Loucy (cell line): ENCODE results near the gene MED13L.

Experiments used
- H2AFZ ChIP-seq: fragments of 200-600 bp; sonication (generic); 2 replicates; pipeline ENCODE4 v1.6.0; 2016; ENCODE audit warnings: antibody characterized with exemption, mild to moderate bottlenecking, low read length, moderate library complexity
- H3F3A ChIP-seq: fragments of 200-600 bp; 2 replicates; pipeline ENCODE4 v1.6.0; 2016; ENCODE audit warnings: antibody characterized with exemption, low read depth, mild to moderate bottlenecking
- H3K27me3 ChIP-seq: fragments of 200-600 bp; sonication (generic); 2 replicates; pipeline ENCODE4 v1.6.1; 2014; ENCODE audit warnings: low read length, mild to moderate bottlenecking; ENCODE audit not compliant: insufficient read depth, poor library complexity, severe bottlenecking
- H3K36me3 ChIP-seq: fragments of 200-600 bp; sonication (generic); 2 replicates; pipeline ENCODE4 v1.6.1; 2016; ENCODE audit warnings: low read length; ENCODE audit not compliant: insufficient read depth
- H3K4me1 ChIP-seq: fragments of 200-600 bp; sonication (generic); 2 replicates; pipeline ENCODE4 v1.5.1; 2014; ENCODE audit warnings: low read length, mild to moderate bottlenecking; ENCODE audit not compliant: insufficient read depth, poor library complexity, severe bottlenecking
- H3K4me2 ChIP-seq: fragments of 200-600 bp; sonication (generic); 2 replicates; pipeline ENCODE4 v1.6.0; 2014; ENCODE audit warnings: antibody characterized with exemption, low read length, low read depth, mild to moderate bottlenecking; ENCODE audit not compliant: poor library complexity, severe bottlenecking
- H3K4me3 ChIP-seq: fragments of 200-600 bp; sonication (generic); 2 replicates; pipeline ENCODE4 v1.5.1; 2014; ENCODE audit warnings: low read length, mild to moderate bottlenecking, mixed read lengths; ENCODE audit not compliant: poor library complexity, severe bottlenecking
- H3K79me2 ChIP-seq: fragments of 200-600 bp; sonication (generic); 2 replicates; pipeline ENCODE4 v1.6.1; 2014; ENCODE audit warnings: low read length; ENCODE audit not compliant: insufficient read depth
- H3K9ac ChIP-seq: fragments of 200-600 bp; sonication (generic); 2 replicates; pipeline ENCODE4 v1.6.0; 2014; ENCODE audit warnings: mild to moderate bottlenecking, low read depth, low read length, moderate library complexity; ENCODE audit not compliant: poor library complexity, severe bottlenecking
- H3K9me2 ChIP-seq: fragments of 200-600 bp; sonication (generic); replicated peaks from 2 replicates; pipeline ENCODE4 v1.6.1; 2016; ENCODE audit warnings: low read depth, low read length, mixed read lengths
- H3K9me3 ChIP-seq: fragments of 200-600 bp; sonication (generic); 2 replicates; pipeline ENCODE4 v1.6.1; 2014; ENCODE audit warnings: mild to moderate bottlenecking, antibody characterized with exemption, low read length, low read depth; ENCODE audit not compliant: insufficient read depth
- H4K20me1 ChIP-seq: fragments of 200-600 bp; sonication (generic); 2 replicates; pipeline ENCODE4 v1.6.0; 2014; ENCODE audit warnings: antibody characterized with exemption, low read length, mild to moderate bottlenecking; ENCODE audit not compliant: insufficient read depth, poor library complexity, severe bottlenecking
- EZH2phosphoT487 ChIP-seq: fragments of 200-600 bp; IDR thresholded peaks from 2 replicates; pipeline ENCODE4 v1.6.1; 2018; ENCODE audit warnings: antibody characterized with exemption, mild to moderate bottlenecking, moderate library complexity, borderline replicate concordance
- TF ChIP-seq, protein P1 (sequence below): fragments of 200-600 bp; sonication (generic); conservative IDR thresholded peaks from 2 replicates; pipeline ENCODE4 v1.5.1; 2014; ENCODE audit warnings: mild to moderate bottlenecking, antibody characterized with exemption, low read length

The MED13L gene

GRCh38 chr12:115964626-115965025 lies 312.9 kb downstream of the MED13L start:
- Histone ChIP-seq H3K4me2 (no peak overlapping the region), H3K27me3 (no peaks in the 10 kb centered on the region), H3K9me2 (no peaks in the 10 kb centered on the region), H3K79me2 (no peaks in the 10 kb centered on the region), H3K9me3 (no peaks in the 10 kb centered on the region), H4K20me1 (no peaks in the 10 kb centered on the region), H3K9ac (no peak overlapping the region), H3K36me3 (peaks cover 81% of the 10 kb centered on the region; the same call in 1 of the 2 replicates), H3F3A (no peaks in the 10 kb centered on the region), H3K4me1 (peaks cover 4% of the 10 kb centered on the region), H3K4me3 (no peak overlapping the region), H2AFZ (no peak overlapping the region)
- TF ChIP-seq, protein P1, sequence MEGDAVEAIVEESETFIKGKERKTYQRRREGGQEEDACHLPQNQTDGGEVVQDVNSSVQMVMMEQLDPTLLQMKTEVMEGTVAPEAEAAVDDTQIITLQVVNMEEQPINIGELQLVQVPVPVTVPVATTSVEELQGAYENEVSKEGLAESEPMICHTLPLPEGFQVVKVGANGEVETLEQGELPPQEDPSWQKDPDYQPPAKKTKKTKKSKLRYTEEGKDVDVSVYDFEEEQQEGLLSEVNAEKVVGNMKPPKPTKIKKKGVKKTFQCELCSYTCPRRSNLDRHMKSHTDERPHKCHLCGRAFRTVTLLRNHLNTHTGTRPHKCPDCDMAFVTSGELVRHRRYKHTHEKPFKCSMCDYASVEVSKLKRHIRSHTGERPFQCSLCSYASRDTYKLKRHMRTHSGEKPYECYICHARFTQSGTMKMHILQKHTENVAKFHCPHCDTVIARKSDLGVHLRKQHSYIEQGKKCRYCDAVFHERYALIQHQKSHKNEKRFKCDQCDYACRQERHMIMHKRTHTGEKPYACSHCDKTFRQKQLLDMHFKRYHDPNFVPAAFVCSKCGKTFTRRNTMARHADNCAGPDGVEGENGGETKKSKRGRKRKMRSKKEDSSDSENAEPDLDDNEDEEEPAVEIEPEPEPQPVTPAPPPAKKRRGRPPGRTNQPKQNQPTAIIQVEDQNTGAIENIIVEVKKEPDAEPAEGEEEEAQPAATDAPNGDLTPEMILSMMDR: no peak
- no peak for TF ChIP-seq EZH2phosphoT487

DNA sequence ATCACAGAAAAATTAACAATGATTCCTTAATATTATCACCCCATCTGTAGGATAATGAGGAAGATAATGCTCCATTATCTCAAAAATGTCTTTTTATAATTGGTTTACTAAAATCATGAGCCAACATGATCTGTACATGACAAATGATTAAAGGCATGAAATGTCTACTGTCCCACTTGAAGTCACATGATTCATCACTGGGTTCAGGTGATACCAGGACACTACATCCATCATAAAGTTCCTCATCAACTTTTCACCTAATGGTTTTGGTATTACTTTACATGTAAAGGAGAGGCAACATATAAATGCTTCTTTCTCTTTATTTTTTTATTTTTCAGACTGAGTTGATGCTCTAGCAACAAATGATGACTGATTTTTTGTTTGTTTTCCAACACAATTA lies 313.3 kb downstream of the MED13L start:
- no peak for TF ChIP-seq EZH2phosphoT487
- TF ChIP-seq, protein P1: no peak
- H4K20me1 ChIP-seq: no peaks in the 10 kb centered on the region
- H3K27me3 ChIP-seq: no peaks in the 10 kb centered on the region
- no peaks in the 10 kb centered on the region for H3K9me2 ChIP-seq
- H3K4me1 ChIP-seq: peaks cover 4% of the 10 kb centered on the region
- no peaks in the 10 kb centered on the region for H3K79me2 ChIP-seq
- H3K4me2 ChIP-seq: no peak overlapping the region
- H3K9ac ChIP-seq: no peak overlapping the region
- no peak overlapping the region for H2AFZ ChIP-seq
- H3K36me3 ChIP-seq: peaks cover 79% of the 10 kb centered on the region; the same call in 1 of the 2 replicates
- no peaks in the 10 kb centered on the region for H3F3A ChIP-seq
- no peaks in the 10 kb centered on the region for H3K9me3 ChIP-seq
- H3K4me3 ChIP-seq: no peak overlapping the region

DNA sequence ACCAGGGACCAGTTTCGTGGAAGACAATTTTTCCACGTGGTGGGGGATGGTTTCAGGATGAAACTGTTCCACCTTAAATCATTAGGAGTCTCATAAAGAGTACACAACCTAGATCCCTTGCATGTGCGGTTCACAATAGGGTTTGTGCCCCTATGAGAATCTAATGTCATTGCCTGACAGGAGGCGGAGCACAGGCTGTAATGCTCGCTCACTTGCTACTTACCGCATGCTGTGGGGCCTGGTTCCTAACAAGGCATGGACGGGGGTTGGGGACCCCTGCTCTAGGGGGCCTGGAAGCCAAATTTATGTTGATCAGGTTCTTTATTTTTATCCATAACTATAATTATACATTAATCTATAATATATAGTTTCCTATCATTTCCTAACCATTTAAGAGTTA lies 315.3 kb downstream of the MED13L start:
- Histone ChIP-seq H3F3A (no peaks in the 10 kb centered on the region), H4K20me1 (no peaks in the 10 kb centered on the region), H2AFZ (no peak overlapping the region), H3K27me3 (no peaks in the 10 kb centered on the region), H3K9ac (no peak overlapping the region), H3K4me1 (peaks cover 4% of the 10 kb centered on the region), H3K9me3 (no peaks in the 10 kb centered on the region), H3K36me3 (peaks cover 75% of the 10 kb centered on the region; the same call in 1 of the 2 replicates), H3K9me2 (no peaks in the 10 kb centered on the region), H3K79me2 (no peaks in the 10 kb centered on the region), H3K4me3 (no peak overlapping the region), H3K4me2 (no peak overlapping the region)
- no peak for TF ChIP-seq EZH2phosphoT487
- TF ChIP-seq, protein P1: no peak
